Caki2 (cell line): Measurements from ENCODE around the gene SYN1. TPM values are rescaled to one million over a fixed set of nuclear protein-coding genes. Genes with fewer than 3 reads are reported as not detected.

Experiments used
- DNase-seq: peaks from one replicate; pipeline ENCODE4 v3.0.0-alpha.2; 2015; ENCODE audit warnings: low read depth
- in situ Hi-C: cut with HindIII; loops from 2 replicates; pipeline ENCODE4 v1.10.0; 2016; ENCODE audit warnings: low sequenced_read_pairs, low pct_unique_long_range_greater_than_20kb, mixed read lengths
- total RNA-seq: library from RNA; depleted of rRNA; stranded (reverse); fragments of >200 nt; shearing (Covaris generic); gene quantifications from 2 replicates; pipeline ENCODE4 v1.2.3, GENCODE V29; 2014; ENCODE audit warnings: low replicate concordance

The SYN1 gene
- total RNA-seq, 1 experiment from 2014 or later, result not detected

DNA sequence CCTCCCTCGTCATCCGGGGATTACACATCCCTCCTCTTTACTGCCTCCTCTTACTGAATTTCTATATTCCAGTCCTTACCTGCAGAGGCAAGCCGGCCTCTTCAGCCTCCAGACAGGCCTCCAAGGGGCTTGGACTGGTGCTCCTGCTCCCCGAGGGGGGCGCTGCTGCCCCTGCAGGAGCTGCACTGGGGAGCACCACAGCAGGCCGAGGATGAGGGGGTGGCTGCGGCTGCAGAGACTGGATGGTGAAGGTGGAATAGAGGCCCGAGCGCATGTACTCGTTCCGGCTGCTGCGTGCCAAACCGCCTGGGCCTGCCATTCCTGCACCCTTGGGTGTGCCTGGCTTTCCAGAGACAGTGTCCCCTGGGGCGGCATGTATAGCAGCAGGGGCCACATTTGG lies 19.2 kb upstream of the SYN1 start:
- no peak for DNase-seq
- in situ Hi-C loops, result no loop called here

DNA sequence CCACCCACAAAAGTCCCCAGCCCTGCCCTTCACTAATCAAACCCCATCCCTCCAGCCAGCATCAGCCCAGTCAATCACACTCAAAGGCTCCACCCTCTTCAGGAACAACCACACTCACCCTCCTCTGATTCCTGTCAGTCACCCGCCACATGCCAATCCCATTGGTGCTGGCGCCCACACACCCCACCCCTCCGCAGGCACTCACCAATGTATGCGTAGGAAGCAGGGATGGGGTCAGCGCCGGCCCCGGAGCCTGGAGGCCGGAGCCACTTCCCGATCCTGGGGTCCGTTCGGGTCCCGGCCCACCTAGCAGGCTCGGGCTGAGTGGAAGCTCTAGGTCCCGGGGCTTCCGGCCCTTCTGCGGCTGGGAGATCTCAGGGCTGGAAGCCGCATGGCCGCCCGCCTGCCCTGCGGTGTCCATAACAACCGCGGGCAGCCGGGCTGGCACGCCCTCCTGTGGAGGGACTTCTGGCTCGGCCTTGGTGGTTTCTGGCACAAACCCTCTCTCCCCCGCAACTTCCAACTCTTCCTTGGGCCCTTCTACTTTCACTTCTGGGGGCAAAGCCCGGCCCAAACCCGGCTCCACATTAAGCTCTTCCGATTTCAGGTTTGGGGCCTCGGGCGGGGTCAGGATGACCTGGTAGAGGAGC lies 18.0 kb upstream of the SYN1 start:
- in situ Hi-C loops, result no loop called here
- DNase-seq, result no peak

DNA sequence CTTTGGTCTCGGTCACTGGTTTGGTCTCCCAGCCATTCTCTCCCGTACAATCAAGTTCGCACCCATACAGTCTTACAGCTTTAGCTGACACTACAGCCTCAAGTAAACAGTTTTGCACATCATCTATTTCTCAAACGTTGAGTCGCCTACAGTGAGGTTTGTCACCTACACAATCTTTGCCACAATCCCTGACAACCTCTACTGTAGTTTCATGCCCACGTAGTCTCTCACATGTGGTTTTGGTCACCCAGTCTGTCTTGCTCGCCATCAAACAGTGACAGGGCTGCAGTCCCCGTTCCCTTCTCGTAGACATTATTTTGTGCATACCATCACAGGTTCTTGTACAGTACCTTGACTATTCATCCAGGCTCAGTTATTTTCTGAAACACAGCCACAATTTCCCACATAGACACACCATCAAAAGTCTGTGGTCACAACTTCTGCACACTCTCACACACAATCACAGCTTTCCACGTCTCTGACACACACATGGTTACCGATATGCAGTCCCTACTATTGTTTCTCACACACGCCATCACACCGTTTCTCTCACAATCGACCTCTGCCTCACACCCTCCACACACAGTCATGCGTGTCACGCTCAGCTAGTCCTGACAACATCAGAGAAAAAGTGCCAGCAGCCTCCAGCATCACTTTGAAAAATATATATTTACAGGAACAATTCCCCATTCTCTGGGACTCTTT lies 15.4 kb upstream of the SYN1 start:
- in situ Hi-C loops, result no loop called here
- DNase-seq, result no peak

DNA sequence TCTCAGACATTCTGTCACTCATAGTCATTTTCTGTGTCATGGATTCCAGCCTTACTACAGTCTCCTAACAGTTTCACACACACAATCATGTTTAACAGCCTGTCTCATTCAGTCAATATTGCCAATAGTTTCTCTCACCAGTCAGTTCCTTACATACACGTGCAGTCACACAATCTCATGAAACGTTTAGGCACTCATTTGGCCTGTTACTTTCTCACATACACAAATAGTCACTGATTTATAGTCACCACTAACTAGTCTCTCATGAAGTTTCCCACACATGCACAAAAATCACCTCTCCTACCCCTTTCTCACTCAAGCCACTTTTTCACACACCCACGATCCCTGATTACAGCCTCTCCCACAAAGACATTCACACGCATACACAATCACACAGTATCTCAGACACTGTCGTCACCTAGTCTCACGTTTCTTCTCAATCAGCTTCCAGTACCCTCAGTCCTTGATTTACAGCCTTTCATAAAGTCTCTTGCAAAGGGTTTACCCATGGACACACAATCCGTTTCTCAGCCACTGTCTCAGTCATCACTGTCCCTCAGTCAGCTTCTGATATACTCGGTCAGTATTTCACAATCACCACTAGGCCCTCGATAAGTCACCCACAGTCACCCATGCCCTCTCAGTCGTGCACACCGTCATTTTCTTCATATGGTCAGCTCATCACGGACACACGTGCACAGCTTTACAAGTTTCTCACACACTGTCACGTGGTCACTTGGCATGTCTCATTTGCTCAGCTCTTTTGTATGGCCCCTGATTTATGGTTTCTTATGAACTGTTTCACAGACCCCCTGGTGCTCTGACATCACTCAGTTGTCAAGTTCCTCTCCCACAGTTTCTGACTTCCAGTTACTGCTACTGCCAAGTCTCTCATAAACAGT lies 14.3 kb upstream of the SYN1 start:
- no peak for DNase-seq
- in situ Hi-C loops, result no loop called here

DNA sequence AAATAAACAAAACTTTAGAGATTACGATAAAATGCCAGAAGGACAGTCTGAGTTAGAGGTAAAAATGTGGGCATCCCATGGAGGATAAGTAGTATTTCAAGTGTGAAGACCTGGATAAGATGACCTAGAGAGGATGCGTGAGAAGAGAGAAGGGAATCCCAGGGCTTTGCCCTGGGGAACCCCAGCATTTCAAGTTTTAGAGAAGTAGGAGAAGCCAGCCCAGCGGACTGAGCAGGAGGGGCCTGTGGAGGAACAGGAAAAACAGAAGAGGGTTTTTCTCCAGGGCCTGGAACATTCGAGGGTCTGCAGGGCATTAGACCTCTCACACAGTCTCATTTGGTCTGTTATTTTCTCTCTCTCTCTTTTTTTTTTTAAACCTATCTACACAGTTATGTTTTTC lies 13.0 kb upstream of the SYN1 start:
- DNase-seq, result no peak
- in situ Hi-C loops, result no loop called here

DNA sequence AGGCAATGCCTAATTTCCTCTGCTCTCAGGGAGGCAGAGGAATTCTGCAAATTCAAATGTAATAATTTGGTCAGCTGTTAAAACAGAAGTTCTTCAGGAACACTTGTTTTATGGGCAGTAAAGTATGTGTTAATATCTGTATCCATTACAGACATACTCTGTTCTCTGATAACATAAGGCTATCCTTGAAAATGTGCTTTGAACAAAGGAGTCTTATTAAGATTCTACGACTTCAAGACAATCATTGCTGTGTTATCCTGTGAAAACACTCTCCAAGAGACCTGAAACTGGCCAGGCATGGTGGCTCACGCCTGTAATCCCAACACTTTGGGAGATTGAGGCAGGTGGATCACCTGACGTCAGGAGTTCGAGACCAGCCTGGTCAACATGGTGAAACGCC lies 12.0 kb upstream of the SYN1 start:
- DNase-seq, result no peak
- in situ Hi-C loops, result no loop called here

DNA sequence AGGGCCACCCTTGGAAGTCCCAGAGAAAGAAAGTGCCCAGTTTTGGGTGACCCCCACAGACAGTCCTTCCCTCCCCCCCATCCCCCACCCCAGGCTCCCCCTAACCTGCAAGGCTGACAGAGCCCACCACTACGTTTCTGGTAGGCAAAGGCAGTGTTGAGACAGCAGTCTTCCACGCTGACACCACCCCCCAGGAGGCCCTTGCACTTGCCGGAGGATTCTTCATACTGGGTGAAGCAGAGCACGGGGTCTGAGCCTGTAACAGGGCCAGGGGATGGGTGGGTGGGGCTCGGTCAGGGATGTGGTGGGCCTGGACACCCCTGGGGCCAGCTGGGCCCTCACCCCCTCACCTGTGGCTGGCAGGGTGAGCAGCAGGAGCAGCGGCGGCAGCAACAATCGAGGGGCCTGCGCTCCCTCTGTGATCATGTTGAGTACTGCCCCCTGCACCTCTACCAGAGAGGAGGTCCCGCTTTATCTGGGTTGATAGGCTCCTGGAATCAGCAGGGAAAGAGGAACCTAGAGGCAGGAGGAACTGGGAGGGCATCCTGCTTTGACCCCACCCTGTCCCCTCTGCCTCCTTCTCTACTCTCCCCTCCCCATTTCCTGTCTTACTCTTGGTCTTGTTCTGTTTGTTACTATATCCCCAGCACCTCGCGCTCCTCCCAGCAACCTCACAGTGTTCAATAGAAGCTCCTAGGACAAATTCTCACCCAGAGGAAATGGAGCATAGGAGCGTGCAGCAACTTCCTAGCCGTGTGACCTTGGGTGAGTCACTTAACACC lies 10.0 kb upstream of the SYN1 start, which contains the start of gene CFP:
CFP (minus strand) TSS at position 512 of the 782 bp plus-strand sequence; CDS start at position 426, 86 bp downstream.
- DNase-seq, result no peak
- in situ Hi-C loops, result no loop called here

DNA sequence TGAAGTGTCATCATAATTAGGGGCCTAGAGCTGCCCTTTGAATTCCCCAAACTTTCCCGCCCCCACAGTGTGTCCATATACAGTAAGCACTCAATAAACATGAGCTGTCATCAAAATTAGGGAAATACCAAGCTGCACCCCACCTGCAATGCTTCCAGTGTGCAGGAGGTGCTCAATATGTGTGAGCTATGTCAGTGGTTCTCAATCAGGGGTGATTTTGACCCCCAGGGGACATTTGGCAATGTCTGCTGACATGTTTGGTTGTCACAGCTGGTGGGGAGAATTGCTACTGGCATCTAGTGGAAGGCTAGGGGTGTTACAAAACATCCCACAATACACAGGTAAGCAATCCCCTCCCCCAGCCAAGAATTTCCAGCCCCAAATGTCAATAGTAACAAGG lies 9.3 kb upstream of the SYN1 start:
- no peak for DNase-seq
- in situ Hi-C loops, result no loop called here

DNA sequence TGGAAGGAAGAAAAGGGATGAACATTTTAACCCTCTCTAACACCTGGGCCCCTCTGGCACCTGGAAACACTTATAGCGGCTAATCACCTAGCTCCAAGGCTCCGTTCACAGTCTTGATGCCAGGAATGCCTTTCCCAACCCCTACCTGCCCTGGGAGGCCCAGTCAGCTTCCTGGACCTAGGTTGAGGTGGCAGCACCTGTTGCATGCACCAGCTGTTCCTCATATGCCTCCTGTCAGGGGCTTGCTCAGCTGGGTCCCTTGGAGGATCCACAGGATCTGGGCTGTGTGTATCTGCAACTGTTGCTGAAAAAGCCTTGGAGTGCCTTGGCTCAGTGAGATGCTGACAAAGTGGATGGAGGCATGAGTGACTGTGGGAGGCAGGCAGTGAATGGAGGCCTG lies 5.7 kb upstream of the SYN1 start:
- in situ Hi-C loops, result no loop called here

DNA sequence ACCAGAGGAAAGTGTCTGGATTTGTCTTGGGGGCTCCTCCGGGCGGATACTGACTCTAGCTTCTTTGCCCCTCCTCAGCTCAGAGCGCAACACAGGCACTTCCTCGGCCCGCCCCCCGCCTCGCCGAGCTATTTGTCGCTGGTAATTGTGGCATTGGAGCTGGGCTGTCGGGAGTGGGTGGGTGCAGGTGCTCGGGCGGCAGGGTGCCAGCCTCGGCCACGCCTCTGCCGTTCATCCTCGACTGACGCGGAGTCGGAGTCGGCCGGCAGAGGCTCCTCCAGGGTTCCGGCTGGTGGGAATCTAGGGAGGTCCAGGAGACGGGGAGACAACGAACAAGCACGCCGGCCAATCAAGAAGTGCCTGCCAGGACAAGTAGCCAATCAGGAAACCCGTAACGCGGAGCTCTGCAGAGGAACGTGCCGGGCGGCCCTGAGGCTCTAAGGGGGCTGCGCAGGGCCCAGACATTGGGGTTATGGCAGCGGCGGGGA lies 3.9 kb upstream of the SYN1 start:
- in situ Hi-C loops, result no loop called here
- DNase-seq, result peak; percentile 73

More for the DNA sequence above, 5.7 kb upstream of the SYN1 start:
- DNase-seq, result no peak

DNA sequence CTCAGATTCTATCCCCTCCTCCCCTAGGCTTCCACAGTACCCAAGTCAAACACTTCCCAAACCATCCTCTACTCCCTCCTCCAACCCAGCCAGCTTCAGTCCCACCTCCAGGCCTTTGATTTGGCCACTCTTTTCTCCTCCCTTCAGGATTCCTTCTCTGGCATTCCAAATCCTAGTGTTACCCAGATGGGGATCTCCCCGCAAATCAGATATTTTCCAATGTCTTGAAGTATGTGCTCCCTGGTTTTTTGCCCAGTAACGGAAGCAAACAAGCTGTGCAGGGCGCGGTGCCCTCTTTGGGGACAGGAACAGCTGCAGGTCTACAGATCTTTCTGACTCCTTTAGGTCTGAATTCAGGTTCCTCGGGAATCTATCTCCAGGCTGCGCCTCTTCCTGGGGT lies 2.2 kb upstream of the SYN1 start:
- no peak for DNase-seq
- in situ Hi-C loops, result no loop called here

DNA sequence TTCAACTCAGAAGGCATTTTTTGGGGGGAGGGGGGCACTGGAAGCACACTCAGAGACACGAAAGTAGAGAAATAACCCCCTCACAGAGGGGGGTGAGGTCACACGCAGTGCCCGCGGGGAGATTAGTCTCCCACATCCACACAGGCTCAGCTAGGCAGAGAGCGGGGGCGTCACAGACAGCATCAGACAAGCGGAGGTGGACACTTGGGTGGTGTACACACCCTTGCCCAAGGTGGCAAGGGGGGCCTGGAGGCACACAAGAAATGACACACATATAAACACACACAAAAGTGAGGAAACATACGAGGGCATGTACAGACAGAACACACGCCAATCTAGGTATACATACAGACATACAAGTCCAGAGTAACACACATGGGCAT lies 637 bp upstream of the SYN1 start:
- in situ Hi-C loops, result no loop called here

DNA sequence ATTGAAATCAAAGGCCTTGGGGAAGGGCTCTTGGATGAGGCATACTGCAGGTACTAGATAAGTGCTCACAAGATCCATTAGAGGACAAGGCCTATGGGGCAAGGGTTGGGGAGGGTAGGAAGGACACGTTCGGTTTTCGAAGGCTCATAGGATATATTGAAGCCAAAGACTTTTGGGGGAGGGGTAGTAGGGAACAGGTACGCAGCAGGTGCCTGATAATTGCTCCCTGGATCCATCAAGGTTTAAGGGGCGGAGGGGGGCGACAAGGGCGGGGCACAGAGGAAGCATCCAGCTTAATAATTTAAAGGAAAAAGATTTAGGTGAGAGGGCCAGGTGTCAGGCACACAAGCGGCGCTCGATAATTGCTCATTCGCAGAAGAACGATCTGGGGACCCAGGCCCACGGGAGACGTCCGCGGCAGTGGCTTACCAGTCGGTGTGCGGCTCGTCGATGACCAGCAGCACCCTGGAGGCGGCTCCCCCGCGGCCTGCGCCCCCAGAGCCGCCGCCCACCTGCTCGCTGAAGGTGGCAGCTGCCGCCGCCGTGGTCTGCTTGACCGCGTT lies 653 bp downstream of the SYN1 start:
- in situ Hi-C loops, result no loop called here
- DNase-seq, result no peak

More for the DNA sequence above, 637 bp upstream of the SYN1 start:
- no peak for DNase-seq

DNA sequence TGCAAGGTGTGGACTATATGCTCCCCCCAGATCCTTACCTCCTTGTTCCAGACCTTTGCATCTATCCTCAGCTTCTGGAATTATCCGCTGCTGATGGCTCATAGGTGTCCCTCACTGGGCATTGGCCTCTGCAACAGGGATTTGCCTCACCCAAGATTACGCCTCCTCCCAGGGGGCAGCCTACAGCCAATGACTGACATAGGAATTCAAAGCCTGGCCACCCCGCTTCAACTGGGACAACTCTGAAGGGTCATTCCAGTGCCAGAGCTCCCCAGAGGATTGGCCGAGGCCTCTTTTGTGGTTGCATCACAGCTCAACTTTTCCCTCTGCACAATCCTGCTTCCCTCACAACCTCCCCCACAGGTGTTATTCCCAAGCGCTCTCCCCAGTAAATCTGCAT lies 5.0 kb downstream of the SYN1 start:
- in situ Hi-C loops, result no loop called here

DNA sequence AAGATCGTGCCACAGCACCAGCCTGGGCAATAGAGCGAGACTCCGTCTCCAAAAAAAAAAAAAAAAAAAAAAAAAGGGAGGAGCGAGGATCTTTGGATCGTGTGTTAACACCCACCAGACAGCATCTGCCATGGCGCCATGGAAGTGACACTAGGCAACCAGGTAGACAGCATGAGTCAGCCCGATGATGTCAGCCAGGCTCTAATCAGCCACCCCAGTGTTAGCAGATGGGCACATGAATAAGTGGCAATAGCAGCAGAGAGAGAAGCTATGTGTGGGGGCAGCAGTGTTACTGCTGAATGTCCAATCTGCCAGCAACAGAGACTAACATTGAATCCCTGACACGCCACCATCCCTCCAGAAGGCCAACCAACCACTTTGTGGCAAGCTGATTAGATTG lies 6.6 kb downstream of the SYN1 start:
- in situ Hi-C loops, result no loop called here
- DNase-seq, result no peak

More for the DNA sequence above, 5.0 kb downstream of the SYN1 start:
- no peak for DNase-seq

DNA sequence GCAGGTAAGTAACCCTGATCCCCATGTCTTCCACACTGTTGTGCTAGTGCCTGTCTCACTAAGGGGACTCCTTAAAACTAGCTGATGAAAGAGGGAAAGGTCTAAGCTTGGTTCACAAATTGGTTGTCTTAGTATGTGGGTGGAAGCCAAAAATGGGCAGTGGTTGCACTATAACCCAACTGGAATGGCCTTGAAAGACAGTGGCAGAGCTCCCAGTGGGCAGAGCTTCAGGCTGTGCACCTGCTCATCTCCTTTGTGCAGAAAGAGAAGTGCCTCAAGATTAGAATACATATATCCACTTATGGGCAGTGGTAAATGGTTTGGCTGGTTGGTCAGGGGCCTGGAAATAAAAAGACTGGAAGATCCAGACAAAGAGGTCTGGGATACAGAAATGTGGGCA lies 7.2 kb downstream of the SYN1 start:
- in situ Hi-C loops, result no loop called here
- DNase-seq, result no peak

DNA sequence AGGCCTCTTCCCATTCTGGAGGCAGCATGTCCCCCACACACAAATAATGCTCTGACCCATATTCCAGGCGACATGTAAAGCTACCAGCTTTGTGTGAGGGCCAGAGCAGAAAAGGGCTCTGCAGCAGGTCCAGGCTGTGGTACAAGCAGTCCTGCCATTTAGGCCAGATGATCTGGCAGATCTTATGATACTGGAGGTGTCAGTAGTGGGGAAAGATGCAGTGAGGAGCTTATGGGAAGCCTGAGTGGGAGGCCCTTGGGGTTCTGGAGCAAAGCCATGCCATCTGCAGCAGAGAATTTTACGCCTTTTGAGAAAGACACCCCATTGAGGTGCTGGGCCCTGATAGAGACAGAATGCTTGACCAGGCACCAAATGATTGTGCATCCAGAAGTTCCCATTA lies 7.7 kb downstream of the SYN1 start:
- in situ Hi-C loops, result no loop called here
- no peak for DNase-seq

DNA sequence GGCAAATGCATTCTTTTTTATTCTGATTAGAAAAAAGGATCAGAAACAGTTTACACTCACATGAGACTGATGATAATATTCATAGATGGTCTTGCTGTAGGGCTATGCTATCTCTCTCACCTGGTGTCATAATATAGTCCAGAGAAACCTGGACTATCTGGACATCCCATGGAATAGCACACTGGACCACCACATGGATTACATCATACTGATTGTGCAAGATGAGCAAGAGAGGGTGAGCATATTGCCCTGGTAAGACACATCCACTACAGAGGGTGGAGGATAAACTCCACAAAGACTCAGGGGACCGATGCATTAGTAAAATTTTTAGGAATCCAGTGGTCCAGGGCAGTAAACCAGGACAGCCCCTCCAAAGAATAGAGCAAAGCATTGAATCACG lies 8.2 kb downstream of the SYN1 start:
- no peak for DNase-seq
- in situ Hi-C loops, result no loop called here
